HG02970 (cell line): ENCODE results near the gene MIEF1.
A peak's percentile ranks its signal among the peaks of the same experiment; 100 is the strongest.
"Not testable (repeated sequence)": the region's sequence is repeated elsewhere in the genome, so short reads cannot be mapped to it uniquely, and the experiment has no call there.

ENCODE experiments used
- ATAC-seq: cut with Tn5 transposase; IDR thresholded peaks from one replicate; pipeline ENCODE4 v1.9.1; 2021; ENCODE audit warnings: mild to moderate bottlenecking, moderate library complexity, moderate number of reproducible peaks; ENCODE audit not compliant: unreplicated experiment, low FRiP score

MIEF1 gene

DNA sequence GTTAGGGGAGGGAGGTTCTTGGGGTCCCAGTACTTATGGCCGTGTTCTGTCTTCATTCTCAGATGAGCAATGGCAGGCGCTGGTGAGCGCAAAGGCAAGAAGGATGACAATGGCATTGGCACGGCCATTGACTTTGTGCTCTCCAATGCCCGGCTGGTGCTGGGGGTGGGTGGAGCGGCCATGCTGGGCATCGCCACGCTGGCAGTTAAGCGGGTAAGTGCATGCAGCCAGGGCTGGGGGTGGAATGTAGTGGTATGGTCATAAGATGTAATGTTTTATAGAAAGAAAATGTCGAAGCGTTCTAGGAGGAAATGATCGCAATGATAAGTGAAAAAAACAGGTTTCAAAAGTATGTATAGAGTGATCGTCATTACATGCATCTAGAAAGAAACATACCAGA lies 9.1 kb downstream of the MIEF1 start:
- ATAC-seq, result no peak

DNA sequence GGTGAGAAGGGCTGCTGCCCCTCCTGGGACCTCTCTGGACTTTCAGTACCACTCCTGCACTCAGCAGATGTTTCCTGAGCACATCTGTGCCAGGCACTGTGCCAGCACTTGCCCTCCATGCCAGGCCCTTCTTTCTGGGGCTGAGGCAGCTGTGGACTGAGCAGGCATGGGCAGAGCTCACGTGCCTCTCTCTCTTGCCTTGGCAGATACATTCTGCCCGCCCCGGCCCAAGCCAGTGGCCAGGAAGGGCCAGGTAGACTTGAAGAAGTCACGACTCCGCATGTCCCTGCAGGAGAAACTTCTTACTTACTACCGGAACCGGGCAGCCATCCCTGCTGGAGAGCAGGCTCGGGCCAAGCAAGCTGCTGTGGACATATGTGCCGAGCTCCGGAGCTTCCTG lies 9.9 kb downstream of the MIEF1 start:
- no peak for ATAC-seq

DNA sequence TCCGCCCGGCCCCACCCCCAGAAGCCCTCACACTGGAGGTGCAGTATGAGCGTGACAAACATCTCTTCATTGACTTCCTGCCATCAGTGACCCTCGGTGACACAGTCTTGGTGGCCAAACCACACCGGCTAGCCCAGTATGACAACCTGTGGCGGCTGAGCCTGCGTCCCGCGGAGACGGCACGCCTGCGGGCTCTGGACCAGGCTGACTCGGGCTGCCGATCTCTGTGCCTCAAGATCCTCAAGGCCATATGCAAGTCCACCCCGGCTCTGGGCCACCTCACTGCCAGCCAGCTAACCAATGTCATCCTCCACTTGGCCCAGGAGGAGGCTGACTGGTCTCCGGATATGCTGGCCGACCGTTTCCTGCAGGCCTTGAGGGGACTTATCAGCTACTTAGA lies 11.7 kb downstream of the MIEF1 start:
- no peak for ATAC-seq

DNA sequence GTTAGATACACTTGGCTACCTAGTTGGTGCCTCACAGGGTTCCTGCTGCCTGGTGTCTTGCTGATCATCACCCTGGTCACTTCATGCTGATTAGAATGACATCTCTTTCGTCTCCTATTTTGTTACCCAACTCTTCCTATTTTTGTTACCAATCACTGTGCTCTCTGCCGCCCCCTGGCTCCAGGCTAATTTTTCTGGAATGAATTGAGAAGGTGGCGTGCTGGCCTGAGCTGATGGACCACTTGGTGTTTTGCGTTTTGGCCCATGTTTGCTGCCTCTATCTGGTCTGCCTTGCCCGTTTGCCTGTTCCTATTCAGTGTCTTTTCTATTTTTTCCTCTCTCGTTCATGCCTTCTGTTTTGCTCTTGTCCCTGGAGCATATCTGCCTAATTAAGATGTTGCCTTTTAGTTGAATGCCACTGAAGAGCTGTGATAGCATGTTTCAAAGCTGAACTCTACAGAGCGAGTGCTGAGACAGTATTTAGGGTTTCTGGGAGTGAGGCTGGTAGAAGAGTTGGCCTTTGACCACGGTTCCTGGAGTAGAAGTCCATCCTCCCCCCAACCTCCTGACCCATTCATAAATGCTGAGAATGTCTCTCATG lies 12.4 kb downstream of the MIEF1 start:
- ATAC-seq, result no peak

DNA sequence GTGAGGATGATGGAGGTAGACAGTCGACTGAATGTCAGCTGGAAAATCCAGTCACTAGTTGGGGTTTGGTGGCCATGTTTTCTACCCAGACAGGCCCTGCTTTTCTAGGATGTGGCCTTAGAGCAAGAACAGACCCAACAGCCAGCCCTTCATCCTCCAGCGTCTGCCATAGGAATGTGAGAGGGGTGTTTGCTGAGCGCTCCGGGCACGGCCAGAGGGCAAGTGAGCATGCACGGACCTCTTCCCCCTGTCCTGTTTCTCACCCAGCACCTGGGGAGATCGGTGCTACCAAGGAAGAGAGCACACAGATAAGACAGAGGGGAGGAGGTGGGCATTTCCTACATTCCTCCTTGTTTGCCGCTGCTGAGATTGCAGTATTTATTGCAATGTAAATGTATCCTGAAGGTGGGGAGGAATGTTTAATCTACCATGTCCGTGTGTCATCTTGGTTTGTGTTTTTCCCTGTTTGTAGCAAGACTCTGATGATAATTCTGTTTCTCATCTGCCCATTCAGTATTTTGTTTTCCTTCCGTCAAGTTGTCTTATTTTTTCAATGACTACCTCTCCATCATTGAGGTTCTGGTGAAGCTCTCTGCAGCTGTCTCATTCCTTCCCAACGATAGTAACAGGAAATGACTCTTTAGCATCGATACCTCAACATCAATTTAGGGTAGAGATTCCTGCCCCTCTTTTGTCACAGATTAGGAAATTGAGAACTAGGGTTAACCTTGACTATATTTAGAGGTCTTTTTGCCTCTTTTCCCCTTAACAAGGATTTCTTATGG lies 13.4 kb downstream of the MIEF1 start:
- ATAC-seq, result no peak

DNA sequence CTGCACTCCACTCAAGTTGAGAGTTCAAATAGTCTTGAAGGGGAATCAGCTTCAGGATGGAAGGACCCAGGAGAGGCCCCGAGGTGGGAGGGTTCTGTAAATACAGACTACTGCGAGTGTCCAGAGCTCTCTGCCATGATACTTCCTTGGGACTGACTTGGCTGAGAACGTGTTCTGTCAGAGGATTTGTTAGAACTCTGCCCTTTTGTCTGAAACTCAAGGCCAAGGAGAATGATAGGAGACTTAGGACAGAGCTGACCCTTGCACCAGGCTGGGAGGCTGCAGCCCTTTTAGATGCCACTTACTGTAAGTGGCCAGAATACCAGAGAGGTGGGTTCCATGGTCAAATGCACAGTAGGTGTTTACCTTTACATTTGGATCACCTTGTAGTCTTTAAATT lies 15.4 kb downstream of the MIEF1 start:
- no peak for ATAC-seq

DNA sequence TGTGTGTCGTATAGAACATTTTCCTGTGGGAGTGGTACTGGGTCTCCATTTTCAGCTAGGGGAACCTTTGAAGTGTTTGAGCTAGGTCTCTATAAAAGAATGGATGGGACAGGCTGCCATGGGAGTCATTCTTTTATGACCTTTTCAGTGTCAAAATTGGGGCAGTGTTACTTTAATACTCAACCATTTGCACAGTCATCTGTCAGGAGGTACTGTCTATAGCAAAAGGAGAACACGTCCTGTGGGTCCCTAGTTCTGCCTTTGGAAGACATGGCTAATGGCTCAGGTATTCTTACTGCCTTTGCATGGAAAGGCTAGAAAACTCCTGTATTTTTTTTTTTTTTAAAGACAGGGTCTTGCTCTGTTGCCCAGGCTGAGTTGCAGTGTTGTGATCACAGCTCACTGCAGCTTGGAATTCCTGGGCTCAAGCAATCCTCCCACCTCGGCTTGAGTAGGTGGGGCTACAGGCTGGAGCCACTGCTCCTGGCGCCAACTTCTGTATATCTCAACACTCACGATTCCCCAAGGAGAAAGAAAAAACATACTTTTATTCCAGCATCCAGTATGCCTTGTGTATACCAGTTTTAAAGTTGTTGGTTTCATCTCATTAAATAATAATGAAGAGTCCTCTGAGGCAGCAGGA lies 16.2 kb downstream of the MIEF1 start:
- ATAC-seq, result no peak

DNA sequence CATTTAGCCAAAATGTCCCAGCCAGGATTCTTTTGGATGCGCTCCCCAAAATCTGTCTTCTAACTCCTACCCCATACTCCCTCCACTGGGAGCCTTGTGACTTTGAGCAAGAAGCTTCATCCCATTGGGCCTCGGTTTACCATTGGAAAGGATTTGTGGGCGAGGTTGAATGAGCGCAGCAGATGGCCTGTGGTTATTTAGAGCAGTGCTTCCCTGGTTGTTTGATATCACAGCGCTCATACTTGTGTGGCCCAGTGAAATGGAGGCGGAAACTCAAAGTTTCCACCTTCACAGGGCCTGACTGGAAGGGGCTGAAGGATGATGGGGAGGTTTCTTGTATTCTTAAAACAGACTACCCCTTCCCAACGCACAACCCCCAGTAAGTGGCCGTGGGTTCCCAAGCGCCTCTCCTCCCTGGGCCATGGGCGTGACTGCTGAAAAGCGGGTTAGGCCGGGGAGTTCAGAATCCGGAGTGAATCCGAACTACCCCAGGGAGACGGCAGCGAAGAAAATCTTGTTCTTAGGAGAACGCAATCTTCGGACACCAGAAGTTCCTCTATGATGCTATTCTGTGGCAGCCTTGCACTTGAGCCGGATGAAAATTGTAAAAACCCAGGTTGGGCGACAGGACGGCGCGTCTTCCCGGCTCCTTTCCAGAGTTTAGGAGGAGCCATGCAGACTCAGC lies 17.0 kb downstream of the MIEF1 start:
- ATAC-seq, result no peak

DNA sequence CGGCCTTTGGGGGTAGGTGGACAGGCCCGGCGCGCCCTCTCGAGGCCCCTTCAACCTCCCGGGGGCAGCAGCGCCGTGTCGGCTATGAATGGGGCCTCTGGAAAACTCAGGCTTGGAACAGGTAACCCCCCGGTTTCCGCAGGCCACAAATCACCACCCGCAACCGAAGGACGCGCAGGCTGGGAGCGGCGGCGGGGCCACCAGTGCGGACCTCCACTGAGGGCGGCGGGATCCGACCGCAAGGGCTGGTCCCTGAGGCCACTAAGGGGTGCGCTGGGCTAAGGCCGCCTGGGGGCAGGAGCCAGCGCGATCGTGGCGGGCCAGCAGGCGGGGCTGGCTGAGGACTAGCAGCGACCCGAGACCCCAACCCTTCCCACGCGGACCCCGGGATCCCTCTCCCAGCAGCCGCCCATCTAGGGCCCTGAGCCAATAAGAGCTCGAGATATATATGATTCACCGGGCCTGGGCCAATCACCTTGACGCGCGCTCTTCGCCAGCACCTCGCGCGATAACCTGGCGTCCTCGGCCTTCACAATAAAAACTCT lies 17.7 kb downstream of the MIEF1 start:
- ATAC-seq, result peak; percentile 68

DNA sequence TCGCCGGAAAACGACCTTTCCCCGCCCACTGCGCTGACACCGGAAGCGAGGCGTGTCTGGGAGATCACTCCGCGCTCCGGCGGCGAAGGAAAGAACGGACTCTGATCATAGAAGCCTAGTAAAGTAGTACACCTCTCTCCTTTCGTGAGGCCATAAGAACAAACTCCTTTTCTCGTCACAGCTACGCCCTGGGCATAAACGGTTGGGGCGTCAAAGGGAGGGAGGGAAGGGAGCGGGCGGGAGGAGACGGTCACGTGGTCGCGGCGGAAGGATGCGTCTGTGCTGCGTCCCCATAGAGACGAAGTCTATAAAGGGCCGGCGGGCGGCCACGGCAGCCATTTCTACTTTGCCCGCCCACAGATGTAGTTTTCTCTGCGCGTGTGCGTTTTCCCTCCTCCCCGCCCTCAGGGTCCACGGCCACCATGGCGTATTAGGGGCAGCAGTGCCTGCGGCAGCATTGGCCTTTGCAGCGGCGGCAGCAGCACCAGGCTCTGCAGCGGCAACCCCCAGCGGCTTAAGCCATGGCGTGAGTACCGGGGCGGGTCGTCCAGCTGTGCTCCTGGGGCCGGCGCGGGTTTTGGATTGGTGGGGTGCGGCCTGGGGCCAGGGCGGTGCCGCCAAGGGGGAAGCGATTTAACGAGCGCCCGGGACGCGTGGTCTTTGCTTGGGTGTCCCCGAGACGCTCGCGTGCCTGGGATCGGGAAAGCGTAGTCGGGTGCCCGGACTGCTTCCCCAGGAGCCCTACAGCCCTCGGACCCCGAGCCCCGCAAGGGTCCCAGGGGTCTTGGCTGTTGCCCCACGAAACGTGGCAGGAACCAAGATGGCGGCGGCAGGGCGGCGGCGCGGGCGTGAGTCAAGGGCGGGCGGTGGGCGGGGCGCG lies 18.4 kb downstream of the MIEF1 start, which contains the start of gene ATF4:
Gene ATF4 (plus strand): TSS at position 337 of the 880 bp plus-strand sequence. CDS start 884 bp downstream, outside the sequence.
- ATAC-seq, result peak; percentile 51

DNA sequence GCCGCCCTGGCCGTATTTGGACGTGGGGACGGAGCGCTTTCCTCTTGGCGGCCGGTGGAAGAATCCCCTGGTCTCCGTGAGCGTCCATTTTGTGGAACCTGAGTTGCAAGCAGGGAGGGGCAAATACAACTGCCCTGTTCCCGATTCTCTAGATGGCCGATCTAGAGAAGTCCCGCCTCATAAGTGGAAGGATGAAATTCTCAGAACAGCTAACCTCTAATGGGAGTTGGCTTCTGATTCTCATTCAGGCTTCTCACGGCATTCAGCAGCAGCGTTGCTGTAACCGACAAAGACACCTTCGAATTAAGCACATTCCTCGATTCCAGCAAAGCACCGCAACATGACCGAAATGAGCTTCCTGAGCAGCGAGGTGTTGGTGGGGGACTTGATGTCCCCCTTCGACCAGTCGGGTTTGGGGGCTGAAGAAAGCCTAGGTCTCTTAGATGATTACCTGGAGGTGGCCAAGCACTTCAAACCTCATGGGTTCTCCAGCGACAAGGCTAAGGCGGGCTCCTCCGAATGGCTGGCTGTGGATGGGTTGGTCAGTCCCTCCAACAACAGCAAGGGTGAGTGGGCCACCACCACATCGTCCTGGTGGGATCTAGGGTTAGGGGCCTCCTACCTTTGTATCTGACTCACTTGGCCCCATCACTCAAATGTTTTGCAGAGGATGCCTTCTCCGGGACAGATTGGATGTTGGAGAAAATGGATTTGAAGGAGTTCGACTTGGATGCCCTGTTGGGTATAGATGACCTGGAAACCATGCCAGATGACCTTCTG lies 19.2 kb downstream of the MIEF1 start:
- ATAC-seq, result not testable (repeated sequence)

DNA sequence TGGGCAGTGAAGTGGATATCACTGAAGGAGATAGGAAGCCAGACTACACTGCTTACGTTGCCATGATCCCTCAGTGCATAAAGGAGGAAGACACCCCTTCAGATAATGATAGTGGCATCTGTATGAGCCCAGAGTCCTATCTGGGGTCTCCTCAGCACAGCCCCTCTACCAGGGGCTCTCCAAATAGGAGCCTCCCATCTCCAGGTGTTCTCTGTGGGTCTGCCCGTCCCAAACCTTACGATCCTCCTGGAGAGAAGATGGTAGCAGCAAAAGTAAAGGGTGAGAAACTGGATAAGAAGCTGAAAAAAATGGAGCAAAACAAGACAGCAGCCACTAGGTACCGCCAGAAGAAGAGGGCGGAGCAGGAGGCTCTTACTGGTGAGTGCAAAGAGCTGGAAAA lies 20.0 kb downstream of the MIEF1 start:
- ATAC-seq, result not testable (repeated sequence)

DNA sequence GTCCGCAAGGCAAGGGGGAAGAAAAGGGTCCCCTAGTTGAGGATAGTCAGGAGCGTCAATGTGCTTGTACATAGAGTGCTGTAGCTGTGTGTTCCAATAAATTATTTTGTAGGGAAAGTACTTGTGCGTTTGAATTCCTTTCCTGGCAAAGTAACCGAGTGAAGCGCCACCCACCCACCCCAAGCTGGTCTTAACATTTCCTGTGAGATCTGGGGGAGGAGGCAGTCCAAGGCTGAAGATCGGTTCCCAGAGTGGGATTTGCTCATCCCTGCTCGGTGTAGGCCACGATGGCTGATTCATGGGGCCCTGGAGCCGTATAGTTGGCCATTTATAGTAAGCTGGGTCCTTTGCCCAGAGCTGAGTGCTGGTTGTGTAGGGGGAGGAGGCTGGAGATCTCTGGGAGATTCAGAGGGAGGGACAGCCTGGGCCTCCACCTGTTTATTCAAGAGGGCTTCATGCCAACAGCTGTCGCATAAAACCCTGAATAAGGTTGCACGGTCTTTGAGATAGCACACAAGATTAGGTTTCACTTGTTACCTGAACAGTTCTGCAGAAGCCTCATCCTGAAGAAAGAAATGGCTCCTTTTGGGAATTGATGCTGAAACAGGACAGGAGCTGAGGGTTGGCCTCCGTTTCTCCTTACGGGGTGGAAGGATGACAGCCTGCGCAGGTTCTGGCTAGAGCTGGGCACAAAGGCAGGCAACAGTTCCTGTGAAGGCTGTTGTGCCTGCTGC lies 20.6 kb downstream of the MIEF1 start:
- no peak for ATAC-seq

DNA sequence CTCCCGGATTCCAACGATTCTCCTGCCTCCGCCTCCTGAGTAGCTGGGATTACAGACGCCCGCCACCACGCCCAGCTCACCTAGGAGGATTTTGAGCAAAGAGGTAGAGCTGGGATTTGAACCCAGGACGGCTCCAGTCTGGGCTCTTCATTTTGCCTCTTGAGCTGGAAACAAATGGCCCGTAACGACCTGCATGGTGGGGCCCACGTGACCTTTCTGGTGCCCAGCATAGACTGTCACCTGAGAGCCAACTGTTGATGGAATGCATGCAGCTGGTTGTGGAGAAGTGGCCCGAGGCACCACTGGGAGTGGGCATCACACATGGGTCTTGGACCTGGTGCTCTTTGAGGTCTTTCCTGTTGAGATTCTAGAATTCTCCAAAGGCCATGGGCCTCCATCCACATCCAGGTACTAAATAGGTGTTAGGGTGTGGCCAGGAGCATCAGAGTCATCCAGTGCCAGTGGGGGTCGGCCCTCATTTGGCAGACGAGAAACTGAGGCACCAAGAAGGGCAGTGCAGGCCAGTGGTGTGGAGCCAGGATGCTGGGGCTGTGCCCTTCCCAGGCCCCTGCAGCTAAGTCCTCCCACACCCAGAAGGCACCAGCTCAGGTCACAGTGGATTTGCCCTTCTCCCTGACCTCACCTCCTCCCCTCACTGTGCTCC lies 22.1 kb downstream of the MIEF1 start:
- no peak for ATAC-seq

DNA sequence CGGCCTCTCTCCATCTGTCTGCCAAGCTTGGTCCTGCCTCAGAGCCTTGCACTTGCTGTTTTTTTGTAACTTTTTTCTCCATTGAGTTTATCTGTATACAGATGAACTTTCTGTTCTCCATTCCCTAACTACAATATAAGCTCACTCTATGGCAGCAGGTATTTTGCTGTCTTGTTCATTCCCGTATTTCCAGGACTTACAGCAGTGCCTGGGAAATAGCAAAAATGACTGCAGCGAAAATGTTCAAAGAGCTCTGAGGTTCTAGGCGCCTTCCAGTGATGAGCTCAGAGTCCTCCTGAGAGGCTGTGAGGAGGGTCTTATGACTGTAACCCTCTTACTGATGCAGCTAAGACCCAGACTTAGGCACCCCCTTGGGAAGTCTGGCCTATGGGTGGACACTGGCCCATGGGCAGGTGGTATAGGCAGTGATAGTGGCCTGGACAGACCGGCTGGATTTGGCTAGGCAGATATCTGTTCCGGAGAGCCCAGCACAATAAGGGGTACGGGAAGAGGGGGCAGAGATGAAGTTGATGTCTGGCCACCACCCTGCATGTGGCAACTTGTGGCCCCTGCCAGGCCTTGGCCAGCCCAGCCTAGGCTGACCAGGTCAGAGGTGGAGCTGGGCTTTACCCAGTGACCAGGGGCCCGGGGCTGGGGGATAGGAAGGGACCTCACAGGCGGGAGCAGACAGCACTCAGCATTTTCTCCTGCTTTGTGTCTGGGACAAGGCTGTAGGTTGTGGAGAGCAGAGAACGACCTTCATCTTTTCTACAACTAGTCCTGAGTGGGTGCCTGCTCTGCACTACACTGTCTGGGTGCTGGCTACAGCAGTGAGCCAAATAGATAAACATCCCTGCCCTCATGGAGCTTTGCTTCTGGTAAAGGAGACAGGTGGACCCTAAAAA lies 22.9 kb downstream of the MIEF1 start:
- ATAC-seq, result no peak

DNA sequence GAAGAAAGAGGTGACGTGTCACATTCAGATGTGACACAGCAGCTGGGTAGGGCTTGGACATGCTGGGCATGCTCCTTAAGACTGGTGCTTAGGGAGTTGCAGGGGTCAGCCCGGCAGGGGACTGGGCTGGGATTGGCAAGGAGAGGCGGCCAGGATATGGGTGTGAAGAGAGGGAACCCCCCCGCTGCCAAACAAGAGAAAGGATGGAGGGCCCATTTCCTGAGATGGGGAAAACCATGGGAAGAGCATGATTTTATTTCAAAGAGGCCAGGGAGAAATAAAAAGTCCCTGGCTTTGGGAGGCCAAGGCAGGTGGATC lies 23.5 kb downstream of the MIEF1 start:
- no peak for ATAC-seq

DNA sequence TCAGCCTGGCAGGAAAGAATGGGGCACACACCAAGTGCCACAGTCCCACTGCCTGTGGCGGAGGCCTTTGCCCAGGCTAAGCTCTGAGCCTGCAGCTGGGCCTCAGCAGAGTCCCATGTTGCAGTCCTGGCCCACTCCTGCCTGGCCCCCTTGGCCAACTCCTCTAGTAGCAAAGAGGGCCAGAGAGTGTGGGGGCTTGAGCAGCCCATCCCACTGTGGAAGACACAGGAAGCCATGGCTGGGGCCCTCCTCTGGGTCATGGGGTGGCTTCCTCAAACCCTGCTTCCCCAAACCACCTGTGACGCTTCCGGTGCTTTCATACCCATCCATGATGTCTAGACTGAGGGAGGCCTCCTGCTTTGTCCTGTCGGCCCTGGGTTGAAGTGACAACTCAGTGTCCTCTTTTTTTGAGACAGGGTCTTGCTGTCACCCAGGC lies 24.7 kb downstream of the MIEF1 start:
- ATAC-seq, result no peak
